HG03280 (cell line): ENCODE results near the gene LCN1.

Experiments
- ATAC-seq: cut with Tn5 transposase; IDR thresholded peaks from one replicate; pipeline ENCODE4 v1.9.1; 2021; ENCODE audit warnings: mild to moderate bottlenecking, moderate library complexity; ENCODE audit not compliant: unreplicated experiment

Gene LCN1

DNA sequence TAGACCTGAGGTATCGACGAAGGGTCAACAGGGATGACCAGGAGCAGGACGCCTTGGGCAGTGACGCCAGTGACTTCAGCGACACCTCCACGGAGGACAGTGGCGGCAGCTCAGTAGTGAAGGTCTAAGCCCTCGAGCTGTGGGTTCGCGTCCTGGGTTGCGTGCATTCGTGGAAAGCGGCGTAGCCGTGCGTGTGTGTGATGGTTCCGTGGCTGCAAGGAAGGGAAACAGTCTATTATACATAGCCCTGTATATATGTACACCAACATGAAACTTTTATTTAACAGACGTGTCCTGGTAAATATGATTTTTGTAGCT lies 33.3 kb upstream of the LCN1 start:
- ATAC-seq = no peak

DNA sequence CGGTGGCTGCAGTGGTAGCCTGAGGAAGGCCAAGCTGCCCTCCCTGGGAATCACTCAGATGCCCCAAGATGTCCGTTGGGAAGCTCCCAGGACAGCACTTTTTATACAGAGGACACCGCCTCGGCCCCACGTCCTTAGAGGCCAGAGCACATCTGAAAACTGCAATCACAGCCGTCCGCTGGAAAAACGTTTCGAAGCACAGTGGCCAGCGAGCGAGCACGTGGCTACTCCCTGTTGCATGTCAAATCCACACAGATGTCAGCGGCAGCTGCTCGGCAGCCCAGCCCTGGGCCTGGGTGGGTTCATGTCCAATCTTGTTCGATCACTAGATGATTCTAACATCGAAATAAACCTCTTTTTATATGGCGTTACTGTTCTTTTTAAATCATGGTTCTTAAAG lies 32.7 kb upstream of the LCN1 start:
- ATAC-seq = no peak

DNA sequence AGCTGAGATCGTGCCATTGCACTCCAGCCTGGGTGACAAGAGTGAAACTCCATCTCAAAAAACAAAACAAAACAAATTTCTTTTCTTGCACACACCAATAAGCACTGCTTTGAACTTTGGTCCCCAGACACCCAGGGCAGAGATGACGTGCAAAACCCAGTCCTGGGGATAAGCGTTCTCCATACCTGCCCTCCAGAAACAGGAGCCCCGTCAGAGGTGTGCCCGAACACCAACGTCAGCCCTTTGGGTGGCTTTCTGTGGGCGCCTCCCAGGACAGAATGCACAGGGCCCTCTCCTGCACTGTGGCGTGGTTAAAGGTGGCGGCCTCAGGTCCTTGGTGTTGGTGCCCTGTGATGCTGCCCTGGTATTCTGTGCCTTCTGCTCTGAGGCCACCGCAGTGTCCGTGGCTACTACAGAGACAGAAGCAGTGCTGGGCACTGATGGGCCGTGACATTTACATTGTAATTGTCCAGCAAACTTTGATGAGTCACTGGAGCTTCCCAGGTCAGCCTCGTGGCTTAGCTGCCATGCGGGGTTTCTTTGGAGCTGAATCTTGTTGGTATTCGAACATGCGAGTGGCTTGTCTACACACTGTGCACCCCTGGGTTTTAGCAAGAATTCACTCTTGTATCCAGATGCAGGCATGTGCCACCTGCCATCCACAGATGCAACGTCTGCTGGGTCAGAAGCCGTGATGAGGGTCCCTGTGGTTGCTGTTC lies 31.9 kb upstream of the LCN1 start:
- no peak for ATAC-seq

DNA sequence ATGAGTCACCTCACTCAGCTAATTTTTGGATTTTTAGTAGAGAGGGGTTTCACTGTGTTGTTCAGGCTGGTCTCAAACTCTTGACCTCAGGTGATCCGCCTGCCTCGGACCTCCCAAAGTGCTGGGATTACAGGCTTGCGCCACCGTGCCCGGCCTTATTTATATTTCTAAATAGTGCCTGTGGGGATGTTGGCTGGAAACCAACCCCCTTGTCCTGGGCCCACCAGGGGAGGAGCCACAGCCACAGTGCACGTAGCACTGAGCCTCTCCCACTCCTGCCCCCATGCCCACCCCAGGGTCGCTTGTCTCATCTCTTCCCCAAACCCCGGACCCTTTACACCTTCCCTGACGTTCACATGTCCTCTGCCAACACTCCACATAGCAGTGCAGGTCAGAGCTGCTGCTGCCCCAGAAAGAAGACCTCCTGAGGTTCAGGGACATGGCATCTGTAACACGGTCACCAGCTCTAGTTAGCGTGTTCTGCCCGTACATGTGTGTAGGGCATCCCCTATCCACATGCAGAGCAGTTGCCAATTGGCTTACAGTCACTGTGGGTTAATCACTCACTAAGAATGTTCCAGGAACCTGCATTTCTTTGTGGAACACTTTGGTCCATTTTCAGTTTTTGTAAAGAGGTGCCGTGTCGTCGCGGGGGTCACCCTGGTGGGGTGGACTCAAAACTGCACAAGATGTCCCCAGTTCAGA lies 30.9 kb upstream of the LCN1 start:
- ATAC-seq = no peak

DNA sequence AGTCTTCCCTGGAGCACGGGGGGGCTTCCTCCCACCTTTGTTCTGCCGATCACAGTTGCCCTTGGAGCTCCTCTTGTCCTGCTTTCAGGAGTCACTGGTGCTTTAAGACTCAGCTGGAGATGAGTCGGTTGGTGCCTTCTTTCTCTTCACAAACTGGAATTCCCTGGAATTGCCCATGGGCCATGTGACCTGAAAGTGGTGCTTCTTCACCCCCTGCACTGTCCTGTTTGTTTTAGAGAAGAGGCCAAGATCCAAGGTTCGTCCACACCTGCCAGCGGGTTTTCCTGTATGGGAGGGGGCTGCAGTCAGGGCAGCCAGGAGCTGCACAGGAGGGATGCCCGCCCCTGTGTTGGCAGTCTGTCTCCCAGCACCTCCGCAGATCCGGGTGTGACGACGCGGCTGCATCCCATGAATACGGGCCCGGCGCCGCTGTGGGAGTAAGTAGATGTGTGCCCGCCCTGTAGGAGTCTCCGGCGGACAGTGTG lies 30.2 kb upstream of the LCN1 start:
- ATAC-seq = no peak

DNA sequence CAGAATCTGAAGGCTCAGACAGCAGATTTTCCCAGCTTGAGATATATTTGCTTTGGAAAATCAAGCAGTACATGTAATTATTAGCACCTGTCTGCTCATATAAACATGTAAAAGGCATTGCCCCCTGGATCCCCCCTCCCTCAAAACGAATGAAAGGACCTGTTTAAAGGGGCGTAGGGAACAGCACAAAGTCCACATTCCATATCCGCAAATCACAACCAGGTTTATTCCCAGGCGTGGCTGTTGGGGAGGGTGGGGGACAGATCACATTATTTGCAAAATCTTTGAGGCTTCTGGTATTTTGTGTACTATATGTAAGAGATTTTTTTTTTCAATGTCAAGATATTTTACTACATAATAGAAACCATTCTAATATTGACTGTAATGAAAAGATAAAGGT lies 29.5 kb upstream of the LCN1 start:
- ATAC-seq = no peak

DNA sequence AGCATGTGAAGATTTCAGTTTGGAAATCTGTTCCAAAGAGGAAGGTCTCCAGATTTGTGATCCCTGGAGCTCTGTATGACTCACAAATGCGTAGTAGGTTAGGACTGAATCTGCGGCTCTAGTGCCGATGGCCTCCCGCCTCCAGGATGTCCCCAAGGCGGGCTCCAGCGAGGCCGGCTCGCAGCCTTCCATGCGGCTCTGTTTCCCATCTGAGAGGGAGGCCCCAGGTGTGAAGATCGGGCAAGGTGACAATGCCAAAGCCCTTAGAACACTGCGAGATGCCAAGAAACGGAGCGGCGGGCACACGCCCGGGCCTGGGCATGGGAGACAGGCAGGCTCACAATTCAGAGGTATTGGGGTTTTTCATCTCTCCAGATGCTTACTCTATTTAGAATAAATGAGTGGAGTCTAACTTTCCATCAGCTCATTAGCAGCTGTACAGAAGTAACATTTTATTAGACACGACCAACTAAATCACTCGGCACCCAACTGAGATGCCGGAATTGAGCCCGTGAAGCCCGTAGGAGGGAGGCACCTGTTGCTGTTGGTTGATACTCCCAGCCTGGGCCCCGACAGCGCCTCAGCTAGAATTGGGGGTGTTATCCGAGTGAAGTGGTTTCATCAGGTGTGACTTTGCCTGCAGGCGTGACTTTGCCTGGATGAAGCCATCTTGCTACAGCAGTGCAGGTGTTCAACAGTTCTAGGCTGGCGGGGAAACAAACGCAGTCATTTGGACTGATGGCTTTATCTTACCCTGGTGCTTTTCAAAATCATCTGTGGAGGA lies 28.2 kb upstream of the LCN1 start:
- ATAC-seq = no peak

DNA sequence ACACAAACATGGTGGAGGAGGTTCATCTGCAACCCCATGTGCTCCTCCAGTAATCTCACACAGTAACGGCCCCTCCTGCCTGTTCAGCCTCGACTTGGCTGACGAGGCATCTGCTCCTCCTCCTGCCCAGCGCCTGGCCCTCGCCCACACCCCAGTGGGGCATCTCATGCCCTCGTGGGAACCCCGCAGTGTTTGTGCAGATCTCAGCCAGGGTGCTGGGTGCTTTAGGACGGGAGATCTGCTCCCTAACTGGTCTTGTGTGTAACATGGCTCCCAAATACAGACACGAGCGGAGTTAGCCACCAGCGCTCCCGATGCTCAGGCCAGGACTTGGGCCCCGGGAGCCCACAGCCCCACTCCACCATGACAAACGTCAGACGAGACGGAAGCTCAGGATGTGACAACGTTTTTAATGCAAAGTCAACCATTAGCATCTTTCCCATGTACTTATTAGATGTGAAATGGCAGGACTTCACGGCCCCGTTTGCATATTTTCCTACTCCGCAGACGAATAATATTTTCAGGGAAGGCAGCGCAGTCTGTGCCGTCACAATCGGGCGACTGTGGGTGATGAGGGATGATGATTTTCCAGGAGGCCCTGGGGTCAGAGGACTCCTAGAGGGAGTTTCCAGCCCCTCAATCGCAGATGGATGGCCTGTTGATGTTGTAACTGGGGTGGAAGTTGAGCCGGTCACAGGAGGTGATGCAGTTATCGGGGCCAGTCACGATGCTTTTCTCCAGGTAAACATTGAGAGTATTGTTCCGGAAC lies 26.3 kb upstream of the LCN1 start:
- no peak for ATAC-seq

DNA sequence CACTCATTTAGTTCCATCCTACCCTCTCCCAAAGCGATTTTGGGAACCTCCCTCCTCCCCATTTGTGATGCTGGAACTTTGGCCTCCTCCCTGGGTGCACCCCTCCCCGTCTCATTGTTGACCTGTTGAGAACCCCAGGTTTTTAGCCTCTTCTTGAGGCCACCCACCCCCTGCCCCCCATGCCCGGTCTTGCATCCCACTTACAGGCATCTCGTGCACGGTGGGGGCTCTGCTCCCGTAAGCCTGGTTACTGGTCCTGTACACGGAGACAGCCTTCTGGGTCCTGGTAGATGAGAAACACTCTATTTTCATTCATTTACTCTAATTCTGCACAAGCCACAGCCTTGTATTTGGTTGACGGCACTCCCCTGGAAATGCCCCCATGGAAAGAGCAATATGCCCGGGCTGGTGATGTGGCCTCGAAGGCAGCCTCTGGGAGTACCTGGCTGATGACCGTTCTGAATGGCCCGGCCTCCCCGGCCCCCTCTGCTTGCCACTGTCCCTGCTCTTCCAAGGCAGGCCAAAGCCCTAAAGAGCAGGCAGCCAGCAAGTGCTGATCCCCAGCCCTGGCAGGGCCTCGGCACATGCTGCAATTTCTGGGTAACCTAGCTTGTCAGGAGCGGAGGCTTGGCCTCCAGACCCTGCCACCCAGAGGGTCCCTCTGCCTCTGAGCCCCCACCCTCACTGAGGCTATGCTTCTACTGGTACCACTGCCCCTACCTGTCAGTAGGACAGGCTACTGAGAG lies 22.7 kb upstream of the LCN1 start:
- no peak for ATAC-seq

DNA sequence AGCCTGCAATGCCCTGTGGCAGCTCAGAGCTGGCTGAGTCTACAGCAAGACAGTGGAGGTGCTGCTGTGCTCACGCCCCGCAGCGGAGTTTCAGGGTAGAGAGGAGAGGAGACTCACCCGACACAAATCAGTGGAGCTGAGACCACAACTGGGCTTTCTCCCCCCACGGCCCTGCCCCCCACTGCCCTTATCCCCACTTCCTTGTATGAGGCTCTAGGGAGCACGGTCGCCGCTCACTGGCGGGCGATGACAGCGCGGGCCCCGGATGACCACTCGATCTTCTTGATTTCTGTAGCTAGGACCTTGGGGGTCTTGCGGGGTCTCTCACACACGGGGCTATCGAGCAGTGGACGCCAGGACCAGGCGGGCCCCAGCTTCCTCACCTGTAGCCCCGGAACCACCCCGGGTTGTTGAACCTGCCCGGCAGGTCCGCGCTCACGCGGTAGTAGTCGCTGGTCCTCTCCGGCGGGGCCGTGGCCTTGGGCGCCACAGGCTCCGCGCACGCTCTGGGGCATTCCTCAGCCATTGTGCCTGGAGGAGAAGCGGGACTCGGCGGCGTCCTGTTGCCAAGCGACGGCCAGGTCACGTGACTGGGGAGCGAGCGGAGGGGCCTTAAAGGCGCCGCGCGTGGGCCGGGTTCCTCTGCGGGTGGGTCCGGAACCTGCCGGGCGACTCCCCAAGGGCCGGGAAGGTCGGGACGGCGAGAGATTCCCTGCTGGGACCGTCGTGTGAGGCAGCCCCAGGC lies 21.7 kb upstream of the LCN1 start:
- ATAC-seq = peak; percentile 48

DNA sequence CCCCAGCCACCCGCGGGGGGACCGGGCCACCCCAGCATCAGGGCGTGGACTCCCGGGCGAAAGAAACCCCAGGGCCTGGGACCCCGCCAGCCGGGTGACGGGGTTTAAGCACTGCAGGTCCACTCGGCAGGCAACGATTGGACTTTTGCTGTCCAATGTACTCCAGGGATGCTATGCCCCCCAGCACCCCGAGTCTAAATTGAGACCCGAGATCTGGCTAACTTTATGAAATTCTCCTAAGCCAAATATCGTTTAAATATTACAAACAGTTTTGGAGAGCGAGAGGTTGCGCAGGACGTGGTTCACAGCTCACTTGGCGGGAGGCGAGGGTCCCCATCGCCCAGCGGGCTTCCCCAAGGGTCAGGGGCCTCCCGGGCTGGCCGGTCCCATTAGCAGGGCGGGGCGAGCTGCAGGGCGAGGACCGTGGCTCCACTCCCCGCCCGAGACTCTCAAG lies 21.1 kb upstream of the LCN1 start:
- ATAC-seq = peak; percentile 8

DNA sequence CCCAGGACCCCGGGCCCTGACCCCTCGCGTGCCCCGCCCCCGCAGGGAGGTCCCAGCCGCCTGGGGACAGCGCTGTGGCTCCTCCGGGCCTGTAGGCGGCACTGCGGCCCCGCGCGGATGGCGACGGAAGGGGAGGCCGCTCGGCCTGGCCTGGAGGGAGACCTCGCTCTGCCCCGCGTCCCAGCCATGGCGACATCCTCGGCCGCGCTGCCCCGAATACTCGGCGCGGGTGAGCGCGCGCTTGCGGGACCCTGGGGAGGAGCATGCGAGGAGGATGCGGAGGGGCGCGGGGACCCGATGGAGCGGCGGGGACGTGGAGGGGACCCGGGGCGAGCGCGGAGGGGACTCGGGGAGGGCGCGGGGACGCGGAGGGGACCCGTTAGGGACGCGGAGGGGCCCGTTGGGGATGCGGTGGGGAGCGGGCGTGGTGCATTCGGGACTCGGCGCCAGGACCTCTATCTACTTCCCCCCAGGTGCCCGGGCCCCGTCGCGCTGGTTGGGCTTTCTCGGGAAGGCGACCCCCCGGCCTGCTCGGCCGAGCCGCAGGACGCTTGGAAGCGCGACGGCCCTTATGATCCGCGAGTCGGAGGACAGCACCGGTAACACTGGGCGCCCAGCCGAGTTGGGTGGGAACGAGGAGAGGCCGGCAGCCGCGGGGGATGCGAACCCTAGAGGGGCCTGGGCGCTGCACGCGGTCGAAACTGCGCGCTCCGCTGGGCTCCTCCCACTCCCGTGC lies 20.5 kb upstream of the LCN1 start, which contains the start of gene MRPS2:
TSS of gene MRPS2 (plus strand) at position 158 of the 736 bp plus-strand sequence. CDS start at position 187, 29 bp downstream.
- peak; percentile 85 for ATAC-seq

DNA sequence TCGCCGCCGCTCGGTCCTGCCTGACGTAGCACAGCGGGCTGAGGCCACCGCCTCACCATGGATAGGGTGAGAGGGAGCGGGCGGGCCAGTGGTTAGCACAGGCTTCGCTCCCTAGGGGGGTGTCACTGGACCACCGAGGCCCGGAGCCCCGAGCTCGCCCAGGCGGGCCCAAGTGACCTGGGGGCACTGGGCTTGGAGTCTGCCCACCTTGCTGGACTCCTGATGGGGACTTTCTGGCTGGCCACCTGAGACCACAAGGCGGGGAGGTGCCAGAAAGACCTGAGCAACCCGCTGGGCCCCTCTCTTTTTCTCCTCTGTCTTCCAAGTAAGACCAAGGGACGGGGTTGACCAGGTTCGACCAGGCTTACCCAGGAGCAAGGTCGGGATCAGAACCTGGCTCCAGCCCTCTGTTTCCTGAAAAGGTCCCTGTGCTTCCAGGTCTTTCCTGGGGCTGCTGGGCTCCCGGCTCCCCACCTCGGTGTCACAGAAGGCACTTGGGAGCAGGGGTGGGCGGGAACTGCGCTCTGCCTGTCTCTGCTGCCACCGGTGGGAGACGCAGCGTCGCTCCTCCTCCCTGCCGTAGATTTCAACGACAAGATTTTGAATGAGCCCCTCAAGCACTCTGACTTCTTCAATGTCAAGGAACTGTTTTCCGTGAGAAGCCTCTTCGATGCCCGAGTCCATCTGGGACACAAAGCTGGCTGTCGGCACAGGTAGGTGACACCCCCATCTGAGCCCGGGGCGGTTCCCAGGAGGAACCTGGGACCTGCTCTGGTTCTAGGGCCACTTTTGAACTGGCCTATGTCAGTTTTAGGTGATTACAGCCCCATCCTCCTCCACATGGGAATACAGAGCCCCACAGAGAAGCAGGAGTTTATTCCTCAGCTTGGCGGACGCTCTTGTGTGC lies 19.7 kb upstream of the LCN1 start:
- ATAC-seq = no peak

DNA sequence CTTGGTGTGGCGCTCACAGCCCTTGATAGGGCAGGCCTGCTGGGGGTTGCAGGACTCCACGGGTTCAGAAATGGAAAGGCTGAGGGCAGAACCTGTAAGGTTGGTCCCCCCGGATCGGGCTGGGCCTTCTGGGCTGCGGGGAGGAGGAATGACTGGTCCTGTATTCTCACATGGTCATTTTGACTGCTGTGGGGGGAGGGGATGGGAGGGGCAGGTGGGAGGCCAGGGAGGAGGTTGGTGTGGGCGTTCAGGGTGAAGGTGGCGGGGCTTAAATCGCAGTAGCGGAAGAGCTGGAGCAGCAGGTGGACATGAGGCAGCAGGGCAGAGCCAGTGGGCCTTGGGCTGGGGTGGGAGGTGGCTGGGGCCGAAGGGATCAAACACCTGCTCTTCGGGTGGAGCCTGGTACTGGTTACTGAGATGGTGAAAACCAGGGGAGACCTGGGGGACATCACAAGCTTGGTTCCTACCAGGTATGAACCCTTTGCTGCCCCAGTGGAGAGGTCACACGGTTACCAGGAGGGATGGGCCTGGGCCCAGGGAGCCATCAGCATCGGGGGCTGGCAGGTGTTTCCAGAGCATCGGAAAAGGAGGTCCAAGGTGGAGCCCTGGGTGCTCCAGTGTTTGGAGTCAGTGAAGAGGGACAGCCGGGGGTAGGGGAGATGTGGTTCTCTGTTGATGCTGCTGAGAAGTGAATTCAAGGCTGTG lies 18.9 kb upstream of the LCN1 start:
- ATAC-seq = no peak

DNA sequence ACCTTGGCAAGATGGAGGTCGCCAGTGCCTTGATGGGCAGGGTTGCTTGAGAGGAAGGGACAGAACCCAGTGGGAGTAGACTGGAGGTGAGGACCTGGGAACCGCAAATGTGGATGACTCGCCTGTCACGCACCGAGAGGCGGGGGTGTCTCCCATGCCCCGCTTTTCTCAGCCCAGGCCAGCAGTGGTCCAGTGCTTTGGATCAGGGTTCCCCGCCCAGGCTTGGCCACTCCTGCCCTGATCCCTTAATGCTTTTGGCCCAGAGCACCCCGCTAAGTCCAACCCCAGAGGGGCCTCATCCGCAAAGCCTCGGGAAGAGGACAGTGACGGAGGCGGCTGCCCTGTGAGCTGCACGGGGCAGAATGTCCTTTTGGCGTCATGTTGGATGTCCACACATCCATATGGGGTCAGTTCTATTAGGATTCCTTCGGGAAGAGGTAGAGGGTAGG lies 18.3 kb upstream of the LCN1 start:
- ATAC-seq = no peak

DNA sequence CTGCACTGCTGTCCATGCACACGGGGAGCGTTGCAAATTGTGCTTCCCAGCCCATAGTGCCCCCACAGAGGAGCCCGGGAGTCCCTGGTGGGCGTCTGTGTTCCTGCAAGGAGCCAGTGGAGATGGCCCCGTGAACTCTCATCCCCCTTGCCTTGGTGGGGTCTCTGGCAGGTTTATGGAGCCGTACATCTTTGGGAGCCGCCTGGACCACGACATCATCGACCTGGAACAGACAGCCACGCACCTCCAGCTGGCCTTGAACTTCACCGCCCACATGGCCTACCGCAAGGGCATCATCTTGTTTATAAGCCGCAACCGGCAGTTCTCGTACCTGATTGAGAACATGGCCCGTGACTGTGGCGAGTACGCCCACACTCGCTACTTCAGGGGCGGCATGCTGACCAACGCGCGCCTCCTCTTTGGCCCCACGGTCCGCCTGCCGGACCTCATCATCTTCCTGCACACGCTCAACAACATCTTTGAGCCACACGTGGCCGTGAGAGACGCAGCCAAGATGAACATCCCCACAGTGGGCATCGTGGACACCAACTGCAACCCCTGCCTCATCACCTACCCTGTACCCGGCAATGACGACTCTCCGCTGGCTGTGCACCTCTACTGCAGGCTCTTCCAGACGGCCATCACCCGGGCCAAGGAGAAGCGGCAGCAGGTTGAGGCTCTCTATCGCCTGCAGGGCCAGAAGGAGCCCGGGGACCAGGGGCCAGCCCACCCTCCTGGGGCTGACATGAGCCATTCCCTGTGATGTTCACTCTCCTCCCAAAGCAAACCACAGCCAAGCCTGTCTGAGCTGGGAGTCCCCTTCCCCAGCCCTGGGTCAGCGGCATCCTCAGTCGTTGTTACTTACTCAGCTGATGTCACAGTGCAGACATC lies 17.6 kb upstream of the LCN1 start:
- ATAC-seq = no peak
